HepG2 (cell line): ENCODE measurements around the gene NR1H3. TPM values are rescaled to one million over a fixed set of nuclear protein-coding genes. Genes with fewer than 3 reads are reported as not detected.

ENCODE experiments used
- CC2D1A ChIP-seq: sonication (generic); formaldehyde crosslinking; IDR thresholded peaks from 2 replicates; pipeline ENCODE4 v1.8.1; 2023; ENCODE audit warnings: mild to moderate bottlenecking, missing genetic modification reagents
- DNMT1 ChIP-seq: sonication (generic); formaldehyde crosslinking; IDR thresholded peaks from 2 replicates; pipeline ENCODE4 v1.5.1; 2020; ENCODE audit warnings: mild to moderate bottlenecking, missing genetic modification reagents
- FOXK1 ChIP-seq: sonication (generic); formaldehyde crosslinking; IDR thresholded peaks from 2 replicates; pipeline ENCODE4 v1.4.0; 2020; ENCODE audit warnings: low read depth, missing genetic modification reagents, borderline replicate concordance
- HDAC1 ChIP-seq: sonication (generic); formaldehyde crosslinking; IDR thresholded peaks from 2 replicates; pipeline ENCODE4 v1.5.1; 2020; ENCODE audit warnings: mild to moderate bottlenecking, missing genetic modification reagents
- KAT8 ChIP-seq: IDR thresholded peaks from 2 replicates; pipeline ENCODE4 v1.6.1; 2016; ENCODE audit warnings: missing genetic modification reagents, missing compliant biosample characterization
- KDM5B ChIP-seq: sonication (generic); formaldehyde crosslinking; IDR thresholded peaks from 2 replicates; pipeline ENCODE4 v1.4.0; 2020; ENCODE audit warnings: missing genetic modification reagents, mild to moderate bottlenecking, borderline replicate concordance
- LCORL ChIP-seq, 2 experiments: fragments of 450-650 bp in 1 of 2; sonication (generic) in 1 of 2; formaldehyde crosslinking in 1 of 2; IDR thresholded peaks; 2 replicates each; pipeline versions ENCODE4 v1.5.0 to v1.6.1; 2017 to 2020; ENCODE audit warnings: antibody characterized with exemption in 1 of 2, missing genetic modification reagents in 1 of 2
- MED1 ChIP-seq: sonication (generic); formaldehyde crosslinking; IDR thresholded peaks from 2 replicates; pipeline ENCODE4 v1.4.0; 2020; ENCODE audit warnings: missing genetic modification reagents
- MTF2 ChIP-seq: sonication (generic); formaldehyde crosslinking; IDR thresholded peaks from 2 replicates; pipeline ENCODE4 v1.5.0; 2020; ENCODE audit warnings: missing genetic modification reagents, borderline replicate concordance
- PPARG ChIP-seq: conservative IDR thresholded peaks from 2 replicates; pipeline ENCODE4 v1.6.1; 2016; ENCODE audit warnings: missing biosample characterization, missing genetic modification reagents
- SSRP1 ChIP-seq: IDR thresholded peaks from 2 replicates; pipeline ENCODE4 v1.6.1; 2016; ENCODE audit warnings: control low read depth
- ZNF20 ChIP-seq: sonication (generic); formaldehyde crosslinking; IDR thresholded peaks from 2 replicates; pipeline ENCODE4 v1.4.0; 2020; ENCODE audit warnings: mild to moderate bottlenecking, moderate library complexity, missing genetic modification reagents
- ZNF230 ChIP-seq: sonication (generic); formaldehyde crosslinking; IDR thresholded peaks from 2 replicates; pipeline ENCODE4 v1.4.0; 2020; ENCODE audit warnings: mild to moderate bottlenecking, missing genetic modification reagents
- ZNF546 ChIP-seq: sonication (generic); formaldehyde crosslinking; conservative IDR thresholded peaks from 2 replicates; pipeline ENCODE4 v1.8.1; 2023; ENCODE audit warnings: mild to moderate bottlenecking, missing genetic modification reagents
- ZNF556 ChIP-seq: sonication (generic); formaldehyde crosslinking; IDR thresholded peaks from 2 replicates; pipeline ENCODE4 v1.4.0; 2020; ENCODE audit warnings: mild to moderate bottlenecking, missing genetic modification reagents, borderline replicate concordance
- ZNF772 ChIP-seq: sonication (generic); formaldehyde crosslinking; IDR thresholded peaks from 2 replicates; pipeline ENCODE4 v1.5.0; 2020; ENCODE audit warnings: mild to moderate bottlenecking, missing genetic modification reagents
- polyA plus RNA-seq, 8 experiments: library from polyadenylated mRNA; depleted of rRNA in 3 of 8; stranded (reverse) in 7 of 8; unstranded in 1 of 8; fragments of >200 nt; fragmentation: Illumina TruSeq in 4 of 8; extraction: Trizol in 4 of 8; gene quantifications; 2 replicates each; pipeline versions ENCODE4 v1.2.1 to v1.2.3, GENCODE V29; 2011 to 2016; ENCODE audit warnings: low read depth in 4 of 8, missing spikeins in 1 of 8, mixed read lengths in 1 of 8; ENCODE audit not compliant: insufficient read depth in 1 of 8
- total RNA-seq, 5 experiments: library from RNA; depleted of rRNA; stranded (reverse); fragments of >200 nt; fragmentation: Illumina TruSeq; extraction: Trizol; gene quantifications; 2 replicates each; pipeline ENCODE4 v1.2.3, GENCODE V29; 2016; ENCODE audit warnings: low read depth in 1 of 5
- TF ChIP-seq, protein P1 (sequence below): IDR thresholded peaks from 2 replicates; pipeline ENCODE4 v1.6.1; 2016; ENCODE audit warnings: missing compliant biosample characterization, missing genetic modification reagents, borderline replicate concordance
- TF ChIP-seq, protein P2 (sequence below): sonication (generic); formaldehyde crosslinking; IDR thresholded peaks from 2 replicates; pipeline ENCODE4 v1.4.0; 2020; ENCODE audit warnings: missing genetic modification reagents
- TF ChIP-seq, protein P3 (sequence below): sonication (generic); formaldehyde crosslinking; IDR thresholded peaks from 2 replicates; pipeline ENCODE4 v1.5.1; 2020; ENCODE audit warnings: mild to moderate bottlenecking, missing genetic modification reagents, moderate library complexity
- TF ChIP-seq, protein P4 (sequence below): sonication (generic); formaldehyde crosslinking; IDR thresholded peaks from 2 replicates; pipeline ENCODE4 v1.4.0; 2020; ENCODE audit warnings: mild to moderate bottlenecking, missing genetic modification reagents

The NR1H3 gene
- total and polyA plus RNA-seq, 2 of the 13 experiments (the other 11 are each of a cell fraction or from before 2014, with no cell fraction given), result 41.8 to 102 TPM

DNA sequence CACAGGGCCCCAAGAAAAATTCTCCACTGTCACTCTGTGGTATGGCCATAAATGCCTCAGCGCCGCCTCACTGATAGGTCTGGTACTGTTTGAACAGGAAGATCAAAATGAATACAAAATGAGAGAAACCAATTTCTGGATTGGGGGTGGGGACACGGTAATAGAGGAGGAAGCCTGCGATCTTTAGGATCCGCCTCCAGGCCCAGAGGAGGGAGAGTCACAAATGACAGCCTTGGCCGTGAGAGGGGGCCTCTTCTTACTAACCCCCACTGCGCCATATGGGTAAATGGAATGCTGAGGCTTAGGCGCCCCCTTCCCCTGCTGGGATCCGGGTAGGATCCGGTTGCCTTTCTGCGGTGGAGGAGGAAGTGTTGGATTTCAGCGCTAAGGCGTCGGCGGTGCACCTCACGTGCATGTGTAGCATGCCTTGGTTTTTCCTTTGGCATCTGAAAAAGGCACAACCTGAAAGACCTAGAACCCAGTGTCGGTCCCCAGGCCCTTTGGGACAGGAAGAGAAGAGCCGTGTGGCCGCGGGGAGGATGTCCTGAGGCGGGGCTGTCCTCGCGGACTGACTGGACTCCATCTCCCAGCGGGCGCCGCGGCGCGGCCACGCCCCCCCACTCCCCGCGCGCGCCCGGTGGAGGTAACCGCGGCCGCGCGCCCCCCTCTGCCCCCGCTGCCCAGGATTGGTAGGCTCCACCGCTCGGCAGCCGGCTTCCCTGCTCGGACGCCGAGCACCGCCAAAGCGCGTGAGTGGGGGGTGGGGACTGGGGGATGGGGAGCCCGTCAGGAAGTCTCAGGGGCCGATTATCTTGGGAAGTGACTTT lies 11.4 kb downstream of the NR1H3 start (continued):
- TF ChIP-seq DNMT1 (peak; percentile 18; the same call in 1 of the 2 replicates), ZNF556 (CRISPR knock-in tag) (no peak; the same call in 1 of the 2 replicates), SSRP1 (CRISPR knock-in tag) (0 out of 2 replicates have a peak, but pooled peaks have one; percentile 37), MED1 (CRISPR knock-in tag) (peak; percentile 55; the same call in 1 of the 2 replicates), PPARG (CRISPR knock-in tag) (0 out of 2 replicates have a peak, but pooled peaks have one; percentile 14), ZNF230 (CRISPR knock-in tag) (no peak), LCORL (IDR thresholded peaks at IDR 0.05) (no peak), LCORL (CRISPR knock-in tag; IDR thresholded peaks at IDR 0.05) (peak; percentile 38; the same call in 1 of the 2 replicates), HDAC1 (CRISPR knock-in tag) (no peak; the same call in 1 of the 2 replicates), ZNF20 (CRISPR knock-in tag) (no peak), FOXK1 (CRISPR knock-in tag) (peak; percentile 39; the same call in 1 of the 2 replicates), ZNF546 (0 out of 2 replicates have a peak, but pooled peaks have one; percentile 47), ZNF772 (CRISPR knock-in tag) (peak; percentile 28; the same call in 1 of the 2 replicates), KAT8 (peak; percentile 29; the same call in 1 of the 2 replicates), CC2D1A (CRISPR knock-in tag) (0 out of 2 replicates have a peak, but pooled peaks have one; percentile 50), KDM5B (peak; percentile 44; the same call in 1 of the 2 replicates), MTF2 (CRISPR knock-in tag) (0 out of 2 replicates have a peak, but pooled peaks have one; percentile 63)
- TF ChIP-seq, protein P1, sequence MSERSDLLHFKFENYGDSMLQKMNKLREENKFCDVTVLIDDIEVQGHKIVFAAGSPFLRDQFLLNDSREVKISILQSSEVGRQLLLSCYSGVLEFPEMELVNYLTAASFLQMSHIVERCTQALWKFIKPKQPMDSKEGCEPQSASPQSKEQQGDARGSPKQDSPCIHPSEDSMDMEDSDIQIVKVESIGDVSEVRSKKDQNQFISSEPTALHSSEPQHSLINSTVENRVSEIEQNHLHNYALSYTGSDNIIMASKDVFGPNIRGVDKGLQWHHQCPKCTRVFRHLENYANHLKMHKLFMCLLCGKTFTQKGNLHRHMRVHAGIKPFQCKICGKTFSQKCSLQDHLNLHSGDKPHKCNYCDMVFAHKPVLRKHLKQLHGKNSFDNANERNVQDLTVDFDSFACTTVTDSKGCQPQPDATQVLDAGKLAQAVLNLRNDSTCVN (CRISPR knock-in tag), result 0 out of 2 replicates have a peak, but pooled peaks have one; percentile 65
- TF ChIP-seq, protein P2, sequence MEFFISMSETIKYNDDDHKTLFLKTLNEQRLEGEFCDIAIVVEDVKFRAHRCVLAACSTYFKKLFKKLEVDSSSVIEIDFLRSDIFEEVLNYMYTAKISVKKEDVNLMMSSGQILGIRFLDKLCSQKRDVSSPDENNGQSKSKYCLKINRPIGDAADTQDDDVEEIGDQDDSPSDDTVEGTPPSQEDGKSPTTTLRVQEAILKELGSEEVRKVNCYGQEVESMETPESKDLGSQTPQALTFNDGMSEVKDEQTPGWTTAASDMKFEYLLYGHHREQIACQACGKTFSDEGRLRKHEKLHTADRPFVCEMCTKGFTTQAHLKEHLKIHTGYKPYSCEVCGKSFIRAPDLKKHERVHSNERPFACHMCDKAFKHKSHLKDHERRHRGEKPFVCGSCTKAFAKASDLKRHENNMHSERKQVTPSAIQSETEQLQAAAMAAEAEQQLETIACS, result peak; percentile 92
- TF ChIP-seq, protein P3, sequence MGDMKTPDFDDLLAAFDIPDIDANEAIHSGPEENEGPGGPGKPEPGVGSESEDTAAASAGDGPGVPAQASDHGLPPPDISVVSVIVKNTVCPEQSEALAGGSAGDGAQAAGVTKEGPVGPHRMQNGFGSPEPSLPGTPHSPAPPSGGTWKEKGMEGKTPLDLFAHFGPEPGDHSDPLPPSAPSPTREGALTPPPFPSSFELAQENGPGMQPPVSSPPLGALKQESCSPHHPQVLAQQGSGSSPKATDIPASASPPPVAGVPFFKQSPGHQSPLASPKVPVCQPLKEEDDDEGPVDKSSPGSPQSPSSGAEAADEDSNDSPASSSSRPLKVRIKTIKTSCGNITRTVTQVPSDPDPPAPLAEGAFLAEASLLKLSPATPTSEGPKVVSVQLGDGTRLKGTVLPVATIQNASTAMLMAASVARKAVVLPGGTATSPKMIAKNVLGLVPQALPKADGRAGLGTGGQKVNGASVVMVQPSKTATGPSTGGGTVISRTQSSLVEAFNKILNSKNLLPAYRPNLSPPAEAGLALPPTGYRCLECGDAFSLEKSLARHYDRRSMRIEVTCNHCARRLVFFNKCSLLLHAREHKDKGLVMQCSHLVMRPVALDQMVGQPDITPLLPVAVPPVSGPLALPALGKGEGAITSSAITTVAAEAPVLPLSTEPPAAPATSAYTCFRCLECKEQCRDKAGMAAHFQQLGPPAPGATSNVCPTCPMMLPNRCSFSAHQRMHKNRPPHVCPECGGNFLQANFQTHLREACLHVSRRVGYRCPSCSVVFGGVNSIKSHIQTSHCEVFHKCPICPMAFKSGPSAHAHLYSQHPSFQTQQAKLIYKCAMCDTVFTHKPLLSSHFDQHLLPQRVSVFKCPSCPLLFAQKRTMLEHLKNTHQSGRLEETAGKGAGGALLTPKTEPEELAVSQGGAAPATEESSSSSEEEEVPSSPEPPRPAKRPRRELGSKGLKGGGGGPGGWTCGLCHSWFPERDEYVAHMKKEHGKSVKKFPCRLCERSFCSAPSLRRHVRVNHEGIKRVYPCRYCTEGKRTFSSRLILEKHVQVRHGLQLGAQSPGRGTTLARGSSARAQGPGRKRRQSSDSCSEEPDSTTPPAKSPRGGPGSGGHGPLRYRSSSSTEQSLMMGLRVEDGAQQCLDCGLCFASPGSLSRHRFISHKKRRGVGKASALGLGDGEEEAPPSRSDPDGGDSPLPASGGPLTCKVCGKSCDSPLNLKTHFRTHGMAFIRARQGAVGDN (CRISPR knock-in tag), result peak; percentile 80
- TF ChIP-seq, protein P4, sequence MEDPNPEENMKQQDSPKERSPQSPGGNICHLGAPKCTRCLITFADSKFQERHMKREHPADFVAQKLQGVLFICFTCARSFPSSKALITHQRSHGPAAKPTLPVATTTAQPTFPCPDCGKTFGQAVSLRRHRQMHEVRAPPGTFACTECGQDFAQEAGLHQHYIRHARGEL (CRISPR knock-in tag), result no peak
